HL-60/S4 treated with retinoic acid at 250 ng/mL for 4 days and 3 days (cell line): ENCODE data around the gene TRIB2.

Experiments used
- in situ Hi-C: fragments of 300-500 bp; cut with MboI; formaldehyde crosslinking; loops from 2 replicates; pipeline ENCODE4 v1.7.0; 2022; ENCODE audit warnings: low sequenced_read_pairs

TRIB2 gene

GRCh38 chr2:12771154-12771553 is 54.4 kb downstream of the TRIB2 start:
- in situ Hi-C loops = no loop called here

GRCh38 chr2:12773586-12774394 is 57.1 kb downstream of the TRIB2 start:
- in situ Hi-C loops = no loop called here

- in situ Hi-C loops = no loop called here
Observed at GRCh38 chr2:12774395-12774727, 57.6 kb downstream of the TRIB2 start.

GRCh38 chr2:12776521-12776961 is 59.8 kb downstream of the TRIB2 start:
- in situ Hi-C loops = no loop called here

DNA sequence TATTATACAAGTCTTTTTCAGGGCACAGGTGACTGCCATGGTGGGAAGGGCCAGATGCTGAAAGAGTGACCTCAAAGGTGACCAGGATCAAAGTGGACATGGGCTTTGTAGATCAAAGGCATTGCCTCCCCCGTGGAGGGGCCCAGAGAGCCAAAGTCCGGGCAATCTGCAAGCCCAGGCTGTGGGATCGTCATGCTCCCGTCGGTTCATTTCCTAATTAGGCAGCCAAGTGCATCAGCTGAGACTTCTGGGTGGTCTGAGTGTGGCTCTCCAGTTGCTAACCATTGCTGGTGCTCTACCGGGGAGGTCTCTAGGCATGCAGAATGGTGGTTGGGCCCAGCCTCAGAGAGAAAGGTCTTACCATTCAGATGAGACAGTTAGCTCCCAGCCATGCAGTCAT is 61.6 kb downstream of the TRIB2 start:
- in situ Hi-C loops = no loop called here

DNA sequence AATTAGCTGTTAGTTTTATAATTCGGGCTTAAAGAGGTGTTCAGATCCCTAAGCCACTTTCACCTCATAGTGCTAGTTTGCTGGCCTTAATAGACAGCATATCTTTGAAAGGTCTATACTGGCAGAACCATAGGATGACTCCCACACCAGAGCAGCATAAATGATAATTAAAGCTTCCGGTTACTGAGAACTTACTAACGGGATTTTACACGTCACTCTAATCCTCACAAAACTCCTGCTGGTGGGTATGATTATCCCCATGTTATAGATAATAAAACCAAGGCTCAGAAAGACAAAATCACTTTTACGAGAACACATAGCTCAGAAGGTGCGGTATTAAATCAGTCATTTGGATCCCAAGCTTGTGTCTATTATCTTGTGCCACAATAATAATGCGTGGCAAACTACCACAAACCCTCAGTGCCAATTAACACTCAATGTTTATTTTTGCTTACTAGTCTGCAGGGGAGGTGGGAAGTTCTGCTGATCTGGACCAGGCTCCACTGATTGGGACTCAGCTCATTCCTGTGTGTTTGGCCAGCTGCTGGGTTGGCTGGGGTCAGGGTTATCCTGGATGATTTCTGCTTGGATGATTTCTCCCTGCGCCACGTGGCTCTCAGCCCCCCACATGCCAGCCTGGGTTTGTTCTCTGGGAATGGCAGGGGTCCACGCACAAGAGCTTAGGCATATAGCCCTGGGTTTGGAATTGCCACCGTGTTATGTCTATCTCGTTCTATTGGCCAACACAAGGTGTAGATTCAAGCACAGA is 62.3 kb downstream of the TRIB2 start:
- in situ Hi-C loops = no loop called here

DNA sequence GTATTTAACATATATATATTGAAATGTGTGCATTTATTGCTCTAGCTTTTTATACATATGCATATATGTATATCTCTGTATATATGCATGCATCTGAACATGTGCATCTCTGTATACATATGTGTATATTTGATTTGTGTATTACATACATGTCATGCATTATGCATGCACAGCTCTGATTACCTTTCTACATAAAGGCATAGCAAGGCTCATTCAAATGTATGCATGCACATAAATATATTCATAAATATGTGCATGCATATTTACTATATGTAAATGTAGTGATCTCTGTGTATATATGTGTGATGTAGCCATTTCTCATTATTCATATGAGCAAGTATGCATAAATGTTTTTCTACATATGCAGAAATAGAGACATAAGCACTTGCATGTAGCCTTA is 64.6 kb downstream of the TRIB2 start:
- in situ Hi-C loops = no loop called here

DNA sequence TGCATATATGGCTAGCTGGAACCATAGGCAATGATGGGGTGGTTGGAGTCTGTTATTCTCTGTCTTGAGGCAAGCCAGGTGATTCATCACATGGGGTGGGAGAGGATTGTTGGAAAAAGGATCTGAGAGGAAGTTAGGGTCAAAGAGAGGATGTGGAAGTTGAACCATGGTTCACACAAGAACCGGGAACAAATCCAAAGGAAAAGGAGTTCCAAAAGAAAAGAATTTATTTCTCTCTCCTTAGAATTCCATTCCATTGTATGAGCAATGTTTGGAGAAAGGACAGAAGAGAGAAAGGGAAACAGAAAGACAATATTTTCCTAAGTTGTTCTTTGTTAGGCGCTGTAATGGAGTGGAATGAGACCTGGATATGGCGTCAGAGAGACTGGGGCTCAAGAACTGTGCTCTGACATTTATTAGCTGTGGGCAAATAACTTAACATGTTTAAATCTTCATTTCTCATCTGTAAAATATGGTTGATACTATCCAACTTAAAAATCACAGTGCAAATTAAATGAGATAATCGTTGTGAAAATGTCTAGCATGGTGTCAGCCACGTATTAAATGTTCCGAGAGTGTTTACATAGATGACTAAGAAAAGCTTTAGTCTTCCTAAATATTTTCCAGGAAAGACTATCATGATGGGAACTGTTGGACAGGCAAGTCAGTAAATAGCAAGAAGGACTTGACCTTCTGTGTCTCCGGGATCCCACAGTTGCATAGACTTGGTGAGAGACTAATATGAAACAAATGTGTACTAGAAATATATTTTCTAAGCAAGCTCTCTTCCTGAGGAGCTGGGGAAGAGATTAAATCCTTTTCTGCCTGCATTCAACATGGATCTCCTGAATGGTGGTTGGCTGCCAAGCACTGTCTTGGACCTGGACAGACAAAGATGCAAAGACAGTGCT is 71.4 kb downstream of the TRIB2 start:
- in situ Hi-C loops = no loop called here

- in situ Hi-C loops = no loop called here
Observed at GRCh38 chr2:12791906-12792305, 75.2 kb downstream of the TRIB2 start.
